ENCODE data around the gene ZNF8.

DNA sequence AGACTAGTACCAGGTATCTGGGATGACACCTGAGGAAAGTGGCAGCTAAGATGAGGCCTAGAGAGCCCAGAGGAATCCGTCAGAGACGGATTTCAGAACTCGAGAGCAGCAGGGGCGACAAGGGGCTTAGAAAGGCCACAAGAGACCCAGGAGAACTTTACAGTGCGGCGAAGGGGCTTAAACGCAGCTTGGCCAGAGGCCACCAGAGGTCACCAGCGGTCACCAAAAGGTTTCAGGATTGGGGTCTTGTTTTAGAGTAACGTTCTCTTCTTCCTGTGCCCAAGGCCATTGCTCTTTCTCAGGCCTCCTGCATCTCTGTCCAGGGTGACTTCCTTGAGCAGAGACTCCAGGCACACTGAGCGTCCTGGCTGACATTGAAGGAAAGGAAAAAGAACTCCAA is 50.2 kb downstream of the ZNF8 start:
- TF ChIP-seq, protein P1, sequence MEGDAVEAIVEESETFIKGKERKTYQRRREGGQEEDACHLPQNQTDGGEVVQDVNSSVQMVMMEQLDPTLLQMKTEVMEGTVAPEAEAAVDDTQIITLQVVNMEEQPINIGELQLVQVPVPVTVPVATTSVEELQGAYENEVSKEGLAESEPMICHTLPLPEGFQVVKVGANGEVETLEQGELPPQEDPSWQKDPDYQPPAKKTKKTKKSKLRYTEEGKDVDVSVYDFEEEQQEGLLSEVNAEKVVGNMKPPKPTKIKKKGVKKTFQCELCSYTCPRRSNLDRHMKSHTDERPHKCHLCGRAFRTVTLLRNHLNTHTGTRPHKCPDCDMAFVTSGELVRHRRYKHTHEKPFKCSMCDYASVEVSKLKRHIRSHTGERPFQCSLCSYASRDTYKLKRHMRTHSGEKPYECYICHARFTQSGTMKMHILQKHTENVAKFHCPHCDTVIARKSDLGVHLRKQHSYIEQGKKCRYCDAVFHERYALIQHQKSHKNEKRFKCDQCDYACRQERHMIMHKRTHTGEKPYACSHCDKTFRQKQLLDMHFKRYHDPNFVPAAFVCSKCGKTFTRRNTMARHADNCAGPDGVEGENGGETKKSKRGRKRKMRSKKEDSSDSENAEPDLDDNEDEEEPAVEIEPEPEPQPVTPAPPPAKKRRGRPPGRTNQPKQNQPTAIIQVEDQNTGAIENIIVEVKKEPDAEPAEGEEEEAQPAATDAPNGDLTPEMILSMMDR (IDR thresholded peaks at IDR 0.05; ENCODE audit: low read depth, low read length), result peak; percentile 39
- no peak for TF ChIP-seq POLR2A (IDR thresholded peaks at IDR 0.05; ENCODE audit: extremely low read depth, insufficient read length)
- TF ChIP-seq, protein P2, sequence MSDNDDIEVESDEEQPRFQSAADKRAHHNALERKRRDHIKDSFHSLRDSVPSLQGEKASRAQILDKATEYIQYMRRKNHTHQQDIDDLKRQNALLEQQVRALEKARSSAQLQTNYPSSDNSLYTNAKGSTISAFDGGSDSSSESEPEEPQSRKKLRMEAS (IDR thresholded peaks at IDR 0.05; ENCODE audit: low read depth, low read length), result no peak
